ENCODE results near the gene ZFPM1.

The ZFPM1 gene

GRCh38 chr16:88452482-88453216 is 431 bp upstream of the ZFPM1 start:
- peak; percentile 31 for DNase-seq

GRCh38 chr16:88453611-88454522 is 787 bp downstream of the ZFPM1 start:
- no peak for DNase-seq

GRCh38 chr16:88454523-88454947 is 1.5 kb downstream of the ZFPM1 start:
- DNase-seq = no peak

DNA sequence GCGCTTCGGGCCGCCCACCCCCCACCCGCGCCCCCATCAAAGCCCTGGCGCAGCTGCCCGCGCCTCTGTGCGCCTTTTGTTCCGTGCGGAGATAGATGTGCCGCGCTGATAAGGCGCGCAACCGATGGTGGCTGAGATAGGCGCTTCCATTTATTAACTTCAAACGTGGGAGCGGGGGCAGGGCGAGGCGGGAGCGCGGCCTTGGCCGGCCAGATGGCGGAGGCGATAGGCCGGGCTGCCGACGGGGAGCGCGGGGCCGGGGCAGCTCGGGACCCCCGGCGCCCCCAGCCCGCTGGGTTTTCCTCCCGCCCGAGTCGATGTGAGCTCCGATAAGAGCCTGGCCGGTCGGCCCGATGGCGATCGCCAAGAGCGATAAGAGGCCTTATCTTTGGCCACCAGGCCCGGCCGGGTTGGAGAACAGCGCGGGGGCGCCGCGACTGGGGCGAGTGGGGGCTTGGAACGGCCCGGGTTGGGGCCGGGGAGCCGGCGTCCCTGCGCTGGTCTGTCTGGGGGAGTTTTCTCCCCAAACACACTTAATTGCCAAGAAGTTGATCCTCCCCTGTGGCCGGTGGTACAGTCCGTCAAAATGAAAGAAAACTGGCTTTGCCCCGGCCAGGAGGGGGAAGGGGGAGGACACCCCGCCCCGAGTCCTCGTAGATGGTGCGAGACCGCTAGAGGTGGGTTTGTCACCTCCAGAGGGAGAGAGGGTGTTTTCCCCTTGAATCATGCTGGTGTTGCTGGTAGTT is 2.7 kb downstream of the ZFPM1 start:
- DNase-seq = peak; percentile 22

DNA sequence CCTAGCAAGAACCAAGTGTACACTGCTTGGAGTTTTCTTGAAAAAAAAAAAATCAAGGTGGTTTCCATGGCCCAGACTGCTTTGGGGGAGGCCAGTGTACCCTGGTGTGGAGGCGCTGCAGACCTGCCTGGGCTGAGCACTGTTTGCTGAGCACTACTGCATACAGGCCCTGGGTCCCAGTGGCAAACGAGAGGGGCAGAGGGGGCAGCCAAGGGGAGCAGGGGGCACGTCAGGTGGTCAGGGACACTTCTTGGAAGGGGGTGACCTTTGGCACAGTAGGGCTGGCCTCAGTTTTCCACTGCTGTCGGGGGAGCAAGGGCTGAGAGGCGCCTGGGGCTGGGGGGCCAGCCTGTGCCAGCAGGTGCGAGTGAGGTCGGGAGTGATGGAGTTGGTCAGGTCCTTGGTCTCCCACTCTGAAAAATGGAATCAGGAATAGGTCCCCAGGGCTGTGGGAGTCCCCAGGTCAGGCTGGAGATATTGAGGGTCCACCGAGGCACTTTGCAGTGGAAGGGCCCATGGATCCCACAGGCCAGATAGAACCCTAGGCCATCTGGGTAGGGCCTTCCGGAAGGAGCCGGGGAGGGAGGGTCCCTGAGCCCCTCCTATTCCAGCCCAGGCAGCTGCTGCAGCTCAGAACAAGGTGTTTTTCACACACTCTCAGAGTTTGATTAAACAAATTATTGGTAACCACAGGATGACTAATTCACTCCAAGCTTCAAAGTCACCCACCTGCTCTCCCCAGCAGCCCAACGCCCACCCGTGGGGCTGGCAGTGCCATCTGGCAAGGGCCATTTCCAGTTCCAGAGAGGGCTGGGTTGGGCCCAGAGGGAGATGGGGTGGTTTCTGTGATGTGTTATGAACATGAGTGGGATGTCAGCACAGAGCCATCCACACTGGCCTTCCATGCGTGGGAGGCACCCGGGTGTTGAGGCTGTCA is 3.5 kb downstream of the ZFPM1 start:
- DNase-seq = peak; percentile 0

DNA sequence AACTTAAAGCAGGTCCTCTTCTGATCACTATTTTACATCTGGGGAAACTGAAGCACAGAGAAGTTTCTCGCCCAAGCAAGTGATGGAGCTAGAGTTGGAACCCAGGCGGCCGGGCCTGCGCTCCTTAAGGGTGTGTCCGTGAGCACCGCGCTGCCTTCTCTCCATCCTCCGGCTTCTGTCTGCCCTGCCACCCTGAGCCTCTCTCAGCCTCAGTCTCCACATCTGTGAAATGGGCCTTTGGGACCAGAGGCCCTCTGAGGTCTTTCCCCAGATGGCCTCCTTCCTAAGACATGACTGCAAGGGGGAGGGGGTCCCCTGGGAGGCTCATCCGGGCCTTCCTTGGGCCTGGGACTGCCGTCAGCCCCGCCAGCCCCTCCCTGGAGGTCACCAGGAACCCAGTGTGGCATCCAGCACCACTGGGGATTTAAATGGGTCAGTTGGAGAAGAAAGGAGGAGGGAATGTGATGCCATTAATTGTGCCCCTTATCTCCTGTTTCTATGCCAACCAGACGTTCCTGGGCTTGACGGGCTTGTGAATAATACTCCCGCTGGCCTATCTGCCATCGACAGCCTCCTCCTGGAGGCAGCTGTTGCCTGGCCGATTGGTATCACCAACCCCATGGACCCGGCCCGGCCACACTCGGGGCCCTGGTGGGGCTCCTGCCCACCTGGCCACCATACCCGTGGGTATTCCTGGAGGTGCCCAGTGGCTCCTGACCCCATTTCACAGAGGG is 5.1 kb downstream of the ZFPM1 start:
- DNase-seq = no peak

GRCh38 chr16:88458773-88459235 is 5.7 kb downstream of the ZFPM1 start:
- no peak for DNase-seq

GRCh38 chr16:88459366-88460073 is 6.4 kb downstream of the ZFPM1 start:
- DNase-seq = no peak

GRCh38 chr16:88460496-88461330 is 7.6 kb downstream of the ZFPM1 start:
- DNase-seq = no peak

DNA sequence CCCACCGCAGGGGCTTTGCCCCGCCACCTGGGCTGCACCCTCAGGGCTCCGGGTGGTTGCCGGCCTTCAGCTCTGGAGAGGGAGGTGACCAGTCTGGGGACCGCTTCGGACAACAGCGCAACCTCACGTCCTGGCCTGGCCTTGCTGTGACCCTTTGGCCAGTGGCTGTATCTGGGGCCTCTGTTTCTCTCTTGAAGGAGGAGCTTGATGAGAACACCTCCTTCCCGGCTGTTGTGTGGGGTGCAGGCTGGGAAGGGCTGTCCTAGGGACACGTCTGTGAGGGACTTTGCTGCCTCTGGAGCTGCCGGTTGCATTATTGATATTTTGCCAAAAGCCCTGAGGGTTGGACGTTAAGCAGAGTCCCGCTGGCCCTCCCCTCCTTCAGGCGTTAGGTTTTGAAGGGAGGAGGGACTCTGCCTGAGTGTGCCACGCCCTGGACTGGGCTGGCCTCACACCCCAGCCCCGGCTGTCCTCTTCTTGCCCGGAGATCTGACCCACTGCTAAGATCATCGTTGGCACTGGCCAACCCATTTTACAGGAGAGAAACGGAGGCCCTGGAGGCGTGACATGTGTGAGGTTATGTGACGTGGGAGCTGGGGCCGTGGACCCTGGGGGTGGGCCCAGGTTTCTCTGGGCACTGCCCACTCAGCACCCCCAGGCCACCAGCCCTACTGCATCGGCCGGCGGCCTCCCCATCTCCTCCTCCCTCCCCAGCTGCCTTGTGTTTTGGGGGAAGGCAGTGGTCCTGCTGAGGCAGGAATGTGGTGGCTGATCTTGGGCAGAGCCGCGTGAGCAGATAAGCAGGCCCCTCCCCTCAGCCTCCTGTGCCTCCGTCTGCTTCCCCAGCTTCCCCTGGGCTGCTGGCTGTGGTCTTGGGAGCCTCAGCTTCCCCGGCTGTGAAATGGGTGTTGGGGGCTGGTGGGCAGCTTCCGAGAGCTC is 8.5 kb downstream of the ZFPM1 start:
- DNase-seq = no peak

GRCh38 chr16:88462396-88462795 is 9.3 kb downstream of the ZFPM1 start:
- DNase-seq = no peak

- DNase-seq = no peak
Observed at GRCh38 chr16:88463411-88463810, 10.3 kb downstream of the ZFPM1 start.

DNA sequence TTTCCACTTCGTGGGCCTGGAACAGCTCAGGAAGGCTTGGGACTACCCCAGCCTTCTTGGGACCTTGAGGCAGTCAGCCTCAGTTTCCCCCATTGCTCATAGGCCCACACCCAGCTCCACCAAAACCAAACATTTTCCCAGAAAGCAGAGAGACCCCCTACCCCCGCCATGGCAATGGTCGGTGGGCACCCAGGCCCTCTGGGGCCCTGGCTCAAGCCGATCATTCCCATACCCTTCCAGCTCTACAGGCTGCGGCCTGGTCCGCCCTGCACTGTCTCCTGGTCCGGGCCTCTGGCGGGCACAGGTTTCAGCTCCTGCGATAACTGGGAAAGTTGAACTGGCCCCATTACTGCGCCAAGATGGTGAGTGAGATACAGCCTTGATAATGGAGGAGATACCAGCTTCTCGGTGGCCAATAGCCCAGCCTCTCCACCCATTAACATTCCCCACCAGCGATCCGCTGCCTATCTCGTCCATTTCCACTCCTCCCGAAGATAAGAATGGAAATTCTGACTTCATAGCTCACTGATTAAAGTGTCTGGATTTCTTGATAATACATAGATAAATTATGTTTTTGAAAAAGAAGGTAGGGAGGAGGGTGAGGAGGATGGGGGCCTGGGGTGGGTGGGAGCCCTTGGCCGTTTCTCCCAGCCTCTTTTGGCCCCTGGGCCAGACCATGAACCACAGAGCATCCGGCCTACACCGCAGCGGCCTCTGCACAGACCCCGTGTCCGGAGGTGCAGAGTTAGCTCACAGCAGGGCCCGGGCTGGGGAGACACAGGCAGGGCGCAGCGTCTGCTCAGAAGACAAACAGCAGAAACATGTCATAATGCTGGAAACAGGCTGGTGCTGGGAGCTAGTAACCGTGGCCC is 11.6 kb downstream of the ZFPM1 start:
- no peak for DNase-seq

GRCh38 chr16:88465387-88465983 is 12.4 kb downstream of the ZFPM1 start:
- DNase-seq = no peak

GRCh38 chr16:88466175-88466862 is 13.2 kb downstream of the ZFPM1 start:
- no peak for DNase-seq

- DNase-seq = no peak
Observed at GRCh38 chr16:88466949-88467348, 13.9 kb downstream of the ZFPM1 start.

Measured in DMS79 treated with DMSO at 0.1 percent for 48 hours (cell line).